HG03378 (cell line): ENCODE results near the gene TMEM208.

ENCODE experiments used
- ATAC-seq: cut with Tn5 transposase; IDR thresholded peaks from one replicate; pipeline ENCODE4 v1.9.1; 2021; ENCODE audit warnings: mild to moderate bottlenecking, moderate library complexity; ENCODE audit not compliant: unreplicated experiment

Gene TMEM208

GRCh38 chr16:67248401-67249177 lies 21.7 kb downstream of the TMEM208 start, which contains the start of gene SLC9A5:
SLC9A5 (plus strand) TSS chr16:67248979; CDS start chr16:67249015, 36 bp downstream.
- no peak for ATAC-seq

- no peak for ATAC-seq
Measured at GRCh38 chr16:67249178-67250044, 22.5 kb downstream of the TMEM208 start.

- no peak for ATAC-seq
Measured at GRCh38 chr16:67250045-67250327, 23.1 kb downstream of the TMEM208 start.

GRCh38 chr16:67252609-67253497 lies 25.9 kb downstream of the TMEM208 start:
- ATAC-seq, result no peak

GRCh38 chr16:67254801-67255552 lies 28.0 kb downstream of the TMEM208 start:
- ATAC-seq, result no peak

GRCh38 chr16:67255553-67256221 lies 28.8 kb downstream of the TMEM208 start:
- no peak for ATAC-seq

- ATAC-seq, result no peak
Measured at GRCh38 chr16:67256701-67257230, 29.8 kb downstream of the TMEM208 start.

- no peak for ATAC-seq
Measured at GRCh38 chr16:67257486-67258160, 30.7 kb downstream of the TMEM208 start.

GRCh38 chr16:67258161-67258835 lies 31.4 kb downstream of the TMEM208 start:
- ATAC-seq, result no peak

- no peak for ATAC-seq
Measured at GRCh38 chr16:67259705-67260104, 32.8 kb downstream of the TMEM208 start.

- no peak for ATAC-seq
Measured at GRCh38 chr16:67260426-67261063, 33.6 kb downstream of the TMEM208 start.

- ATAC-seq, result no peak
Measured at GRCh38 chr16:67263201-67263600, 36.3 kb downstream of the TMEM208 start.

- no peak for ATAC-seq
Measured at GRCh38 chr16:67264277-67264676, 37.3 kb downstream of the TMEM208 start.

- ATAC-seq, result no peak
Measured at GRCh38 chr16:67264866-67265265, 37.9 kb downstream of the TMEM208 start.

GRCh38 chr16:67265834-67266233 lies 38.9 kb downstream of the TMEM208 start:
- ATAC-seq, result no peak

- no peak for ATAC-seq
Measured at GRCh38 chr16:67268136-67268579, 41.2 kb downstream of the TMEM208 start.

GRCh38 chr16:67269766-67270165 lies 42.8 kb downstream of the TMEM208 start:
- ATAC-seq, result no peak

- no peak for ATAC-seq
Measured at GRCh38 chr16:67270931-67271338, 44.0 kb downstream of the TMEM208 start.
